Type B pancreatic cell (in vitro differentiated cells): ENCODE measurements around the gene AHCYL1. TPM values are rescaled to one million over a fixed set of nuclear protein-coding genes. Genes with fewer than 3 reads are reported as not detected.

ENCODE experiments used
- DNase-seq: peaks from one replicate; pipeline ENCODE4 v3.0.0; 2021; ENCODE audit warnings: mixed read lengths; ENCODE audit not compliant: unreplicated experiment; ENCODE audit errors: extremely low spot score
- H3K27ac Mint-ChIP-seq: 2 replicates; pipeline ENCODE4 v1.8.0; 2021; ENCODE audit warnings: mild to moderate bottlenecking, mixed read lengths
- H3K27me3 Mint-ChIP-seq: 2 replicates; pipeline ENCODE4 v1.8.0; 2021; ENCODE audit warnings: mixed read lengths
- H3K36me3 Mint-ChIP-seq: 2 replicates; pipeline ENCODE4 v1.8.0; 2021; ENCODE audit warnings: mixed read lengths
- H3K4me1 Mint-ChIP-seq: one replicate; pipeline ENCODE4 v1.8.0; 2021; ENCODE audit warnings: mixed read lengths; ENCODE audit not compliant: unreplicated experiment
- H3K4me3 Mint-ChIP-seq: 2 replicates; pipeline ENCODE4 v1.8.0; 2021; ENCODE audit warnings: mild to moderate bottlenecking, mixed read lengths
- H3K9me3 Mint-ChIP-seq: 2 replicates; pipeline ENCODE4 v1.8.0; 2021; ENCODE audit warnings: mixed read lengths
- total RNA-seq: library from RNA; stranded (reverse); gene quantifications from 2 replicates; pipeline ENCODE4 v1.2.1, GENCODE V29; 2021; ENCODE audit warnings: low replicate concordance
- TF ChIP-seq, protein P1 (sequence below): fragments of 200-600 bp; sonication (generic); conservative IDR thresholded peaks from 2 replicates; pipeline ENCODE4 v1.5.0; 2021; ENCODE audit warnings: antibody characterized with exemption, mild to moderate bottlenecking

The AHCYL1 gene
- total RNA-seq, 1 donor from 2014 or later, result 87.1 TPM

- H3K4me1 Mint-ChIP-seq, result peaks cover 6% of the 10 kb centered on the region
- DNase-seq, result no peak
- H3K27ac Mint-ChIP-seq, result no peak overlapping the region
- H3K36me3 Mint-ChIP-seq, result no peaks in the 10 kb centered on the region
- no peaks in the 10 kb centered on the region for H3K9me3 Mint-ChIP-seq
- H3K27me3 Mint-ChIP-seq, result no peaks in the 10 kb centered on the region
- TF ChIP-seq, protein P1, sequence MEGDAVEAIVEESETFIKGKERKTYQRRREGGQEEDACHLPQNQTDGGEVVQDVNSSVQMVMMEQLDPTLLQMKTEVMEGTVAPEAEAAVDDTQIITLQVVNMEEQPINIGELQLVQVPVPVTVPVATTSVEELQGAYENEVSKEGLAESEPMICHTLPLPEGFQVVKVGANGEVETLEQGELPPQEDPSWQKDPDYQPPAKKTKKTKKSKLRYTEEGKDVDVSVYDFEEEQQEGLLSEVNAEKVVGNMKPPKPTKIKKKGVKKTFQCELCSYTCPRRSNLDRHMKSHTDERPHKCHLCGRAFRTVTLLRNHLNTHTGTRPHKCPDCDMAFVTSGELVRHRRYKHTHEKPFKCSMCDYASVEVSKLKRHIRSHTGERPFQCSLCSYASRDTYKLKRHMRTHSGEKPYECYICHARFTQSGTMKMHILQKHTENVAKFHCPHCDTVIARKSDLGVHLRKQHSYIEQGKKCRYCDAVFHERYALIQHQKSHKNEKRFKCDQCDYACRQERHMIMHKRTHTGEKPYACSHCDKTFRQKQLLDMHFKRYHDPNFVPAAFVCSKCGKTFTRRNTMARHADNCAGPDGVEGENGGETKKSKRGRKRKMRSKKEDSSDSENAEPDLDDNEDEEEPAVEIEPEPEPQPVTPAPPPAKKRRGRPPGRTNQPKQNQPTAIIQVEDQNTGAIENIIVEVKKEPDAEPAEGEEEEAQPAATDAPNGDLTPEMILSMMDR, result no peak
- H3K4me3 Mint-ChIP-seq, result no peak overlapping the region
Observed at GRCh38 chr1:109969146-109969829, 15.3 kb upstream of the AHCYL1 start.

DNA sequence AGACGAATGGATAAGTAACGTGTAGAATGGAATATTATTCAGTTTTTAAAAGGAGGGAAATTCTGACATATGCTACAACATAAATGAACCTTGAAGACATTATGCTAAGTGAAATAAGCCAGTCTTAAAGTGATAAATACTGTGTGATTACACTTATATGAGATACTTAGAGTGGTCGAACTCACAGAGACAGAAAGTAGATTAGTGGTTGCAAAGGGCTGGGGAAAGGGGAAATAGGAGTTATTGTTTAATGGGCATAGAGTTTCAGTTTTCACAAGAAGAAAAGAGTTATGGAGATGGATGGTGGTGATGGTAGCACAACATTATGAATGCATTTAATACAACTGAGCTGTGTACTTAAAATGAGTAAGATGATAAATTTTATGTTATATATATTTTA lies 14.7 kb upstream of the AHCYL1 start:
- H3K36me3 Mint-ChIP-seq, result no peaks in the 10 kb centered on the region
- DNase-seq, result no peak
- H3K27ac Mint-ChIP-seq, result no peak overlapping the region
- H3K27me3 Mint-ChIP-seq, result no peaks in the 10 kb centered on the region
- H3K4me1 Mint-ChIP-seq, result peaks cover 6% of the 10 kb centered on the region
- H3K4me3 Mint-ChIP-seq, result no peak overlapping the region
- no peaks in the 10 kb centered on the region for H3K9me3 Mint-ChIP-seq
- TF ChIP-seq, protein P1, result no peak

- TF ChIP-seq, protein P1, result no peak
- H3K4me3 Mint-ChIP-seq, result no peak overlapping the region
- H3K27ac Mint-ChIP-seq, result no peak overlapping the region
- no peaks in the 10 kb centered on the region for H3K36me3 Mint-ChIP-seq
- H3K4me1 Mint-ChIP-seq, result peaks cover 6% of the 10 kb centered on the region
- H3K9me3 Mint-ChIP-seq, result no peaks in the 10 kb centered on the region
- no peak for DNase-seq
- H3K27me3 Mint-ChIP-seq, result no peaks in the 10 kb centered on the region
Observed at GRCh38 chr1:109971559-109971958, 13.0 kb upstream of the AHCYL1 start.

DNA sequence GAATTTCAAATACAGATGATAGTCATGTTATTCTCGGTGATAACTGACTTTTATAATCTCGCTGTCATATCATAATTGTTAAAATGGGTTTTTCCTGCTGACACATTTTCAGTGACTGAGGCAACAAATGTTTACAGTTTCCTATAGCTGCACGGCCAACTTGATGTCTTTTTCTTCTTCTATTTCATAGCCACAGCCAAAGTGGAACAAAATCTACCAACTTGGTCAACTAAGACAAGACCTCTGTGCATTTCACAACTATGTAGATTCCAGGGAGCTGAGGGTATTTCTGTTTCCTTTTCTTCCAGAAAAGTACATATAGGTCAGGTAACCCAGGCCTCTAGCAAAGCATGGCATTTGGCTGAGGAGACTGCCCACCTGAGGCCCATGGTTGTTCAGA lies 10.4 kb upstream of the AHCYL1 start:
- Mint-ChIP-seq H3K36me3 (no peaks in the 10 kb centered on the region), H3K4me3 (no peak overlapping the region), H3K9me3 (no peaks in the 10 kb centered on the region), H3K27me3 (no peaks in the 10 kb centered on the region), H3K4me1 (peaks cover 6% of the 10 kb centered on the region), H3K27ac (no peak overlapping the region)
- TF ChIP-seq, protein P1, result no peak
- DNase-seq, result no peak

DNA sequence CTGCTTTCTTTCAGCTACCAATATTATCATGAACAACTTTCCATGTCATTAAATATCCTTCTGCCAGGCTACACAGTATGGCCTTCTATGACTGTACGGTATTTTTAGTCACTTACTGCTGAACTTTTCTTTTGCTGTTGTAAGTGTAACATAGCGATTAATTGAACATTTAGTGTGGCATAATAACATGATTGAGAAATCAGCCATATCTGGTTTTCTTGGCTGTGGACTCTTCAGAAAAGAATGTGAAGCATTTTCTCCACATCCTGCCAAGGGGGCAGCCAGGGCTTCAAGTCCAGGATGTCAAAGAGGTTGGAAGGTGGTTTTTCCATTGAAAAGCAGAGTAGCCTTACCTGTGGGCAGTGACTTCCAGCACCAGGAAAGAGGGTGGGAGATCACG lies 8.8 kb upstream of the AHCYL1 start:
- H3K4me1 Mint-ChIP-seq, result peaks cover 15% of the 10 kb centered on the region
- H3K27me3 Mint-ChIP-seq, result no peaks in the 10 kb centered on the region
- TF ChIP-seq, protein P1, result no peak
- no peak for DNase-seq
- no peak overlapping the region for H3K4me3 Mint-ChIP-seq
- H3K27ac Mint-ChIP-seq, result no peak overlapping the region
- H3K9me3 Mint-ChIP-seq, result no peaks in the 10 kb centered on the region
- H3K36me3 Mint-ChIP-seq, result no peaks in the 10 kb centered on the region
